ENCODE results near the gene ERCC8.

The ERCC8 gene

DNA sequence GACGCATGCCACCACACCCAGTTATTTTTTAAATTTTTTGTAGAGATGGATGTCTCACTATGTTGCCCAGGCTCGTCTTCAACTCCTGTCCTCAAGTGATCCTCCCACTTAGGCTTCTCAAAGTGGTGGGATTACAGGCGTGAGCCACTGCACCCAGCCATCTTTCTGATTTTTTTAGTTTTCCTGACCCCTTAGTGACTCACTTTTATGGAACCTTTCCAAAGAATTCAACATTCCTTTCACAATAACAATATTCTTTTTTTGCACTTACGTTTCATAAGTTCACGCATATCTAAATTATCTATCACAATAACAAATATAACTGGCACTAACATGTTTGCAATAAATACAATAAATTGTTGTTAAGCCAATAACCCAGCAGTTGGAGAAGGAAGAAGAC lies 109.3 kb downstream of the ERCC8 start:
- no peak overlapping the region for H3K9ac ChIP-seq (ENCODE audit: low read depth, low read length, poor library complexity, severe bottlenecking)
- H3F3A ChIP-seq (ENCODE audit: low read depth), result no peaks in the 10 kb centered on the region
- H3K79me2 ChIP-seq (ENCODE audit: insufficient read depth, low read length), result no peaks in the 10 kb centered on the region
- no peaks in the 10 kb centered on the region for H3K4me1 ChIP-seq (ENCODE audit: insufficient read depth, low read length, poor library complexity, severe bottlenecking)
- H3K36me3 ChIP-seq (ENCODE audit: insufficient read depth, low read length), result no peaks in the 10 kb centered on the region
- H3K9me3 ChIP-seq (ENCODE audit: insufficient read depth, low read depth, low read length), result no peaks in the 10 kb centered on the region
- no peak overlapping the region for H3K4me3 ChIP-seq (ENCODE audit: low read length, poor library complexity, severe bottlenecking)
- no peak overlapping the region for H3K4me2 ChIP-seq (ENCODE audit: low read depth, low read length, poor library complexity, severe bottlenecking)
- H2AFZ ChIP-seq (ENCODE audit: low read length), result no peak overlapping the region
- no peaks in the 10 kb centered on the region for H3K9me2 ChIP-seq (replicated peaks; ENCODE audit: low read depth, low read length)
- H4K20me1 ChIP-seq (ENCODE audit: insufficient read depth, low read length, poor library complexity, severe bottlenecking), result no peaks in the 10 kb centered on the region
- TF ChIP-seq EZH2phosphoT487 (IDR thresholded peaks at IDR 0.05; ENCODE audit: borderline replicate concordance), result no peak
- TF ChIP-seq, protein P1, sequence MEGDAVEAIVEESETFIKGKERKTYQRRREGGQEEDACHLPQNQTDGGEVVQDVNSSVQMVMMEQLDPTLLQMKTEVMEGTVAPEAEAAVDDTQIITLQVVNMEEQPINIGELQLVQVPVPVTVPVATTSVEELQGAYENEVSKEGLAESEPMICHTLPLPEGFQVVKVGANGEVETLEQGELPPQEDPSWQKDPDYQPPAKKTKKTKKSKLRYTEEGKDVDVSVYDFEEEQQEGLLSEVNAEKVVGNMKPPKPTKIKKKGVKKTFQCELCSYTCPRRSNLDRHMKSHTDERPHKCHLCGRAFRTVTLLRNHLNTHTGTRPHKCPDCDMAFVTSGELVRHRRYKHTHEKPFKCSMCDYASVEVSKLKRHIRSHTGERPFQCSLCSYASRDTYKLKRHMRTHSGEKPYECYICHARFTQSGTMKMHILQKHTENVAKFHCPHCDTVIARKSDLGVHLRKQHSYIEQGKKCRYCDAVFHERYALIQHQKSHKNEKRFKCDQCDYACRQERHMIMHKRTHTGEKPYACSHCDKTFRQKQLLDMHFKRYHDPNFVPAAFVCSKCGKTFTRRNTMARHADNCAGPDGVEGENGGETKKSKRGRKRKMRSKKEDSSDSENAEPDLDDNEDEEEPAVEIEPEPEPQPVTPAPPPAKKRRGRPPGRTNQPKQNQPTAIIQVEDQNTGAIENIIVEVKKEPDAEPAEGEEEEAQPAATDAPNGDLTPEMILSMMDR (conservative IDR thresholded peaks at IDR 0.05; ENCODE audit: low read length), result no peak
- H3K27me3 ChIP-seq (ENCODE audit: insufficient read depth, low read length, poor library complexity, severe bottlenecking), result no peaks in the 10 kb centered on the region

DNA sequence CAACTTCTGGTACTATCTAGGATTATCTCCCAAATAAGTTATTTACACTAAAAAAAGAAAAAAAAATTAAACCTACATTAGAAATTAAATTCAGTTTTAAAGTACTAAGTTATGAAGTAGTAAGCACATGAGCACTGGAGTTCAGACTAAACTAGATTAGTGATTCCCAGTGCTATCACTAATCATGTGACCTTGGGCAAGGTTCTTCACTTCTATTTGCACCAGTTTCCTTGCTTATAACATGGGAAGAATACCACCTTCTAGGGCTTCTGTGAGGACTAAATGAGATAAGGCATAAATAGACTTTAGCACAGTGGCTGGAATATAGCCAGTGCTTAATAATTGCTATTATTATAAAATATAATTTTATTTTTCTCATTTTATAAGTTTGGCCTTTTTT lies 111.3 kb downstream of the ERCC8 start:
- Histone ChIP-seq H3K27me3 (ENCODE audit: insufficient read depth, low read length, poor library complexity, severe bottlenecking) (no peaks in the 10 kb centered on the region), H3F3A (ENCODE audit: low read depth) (no peaks in the 10 kb centered on the region), H3K9ac (ENCODE audit: low read depth, low read length, poor library complexity, severe bottlenecking) (no peak overlapping the region), H3K4me2 (ENCODE audit: low read depth, low read length, poor library complexity, severe bottlenecking) (no peak overlapping the region), H3K4me1 (ENCODE audit: insufficient read depth, low read length, poor library complexity, severe bottlenecking) (no peaks in the 10 kb centered on the region), H3K9me3 (ENCODE audit: insufficient read depth, low read depth, low read length) (no peaks in the 10 kb centered on the region), H2AFZ (ENCODE audit: low read length) (no peak overlapping the region), H4K20me1 (ENCODE audit: insufficient read depth, low read length, poor library complexity, severe bottlenecking) (no peaks in the 10 kb centered on the region), H3K79me2 (ENCODE audit: insufficient read depth, low read length) (no peaks in the 10 kb centered on the region), H3K9me2 (replicated peaks; ENCODE audit: low read depth, low read length) (no peaks in the 10 kb centered on the region), H3K36me3 (ENCODE audit: insufficient read depth, low read length) (no peaks in the 10 kb centered on the region), H3K4me3 (ENCODE audit: low read length, poor library complexity, severe bottlenecking) (no peak overlapping the region)
- TF ChIP-seq EZH2phosphoT487 (IDR thresholded peaks at IDR 0.05; ENCODE audit: borderline replicate concordance), result no peak
- TF ChIP-seq, protein P1 (conservative IDR thresholded peaks at IDR 0.05; ENCODE audit: low read length), result no peak

DNA sequence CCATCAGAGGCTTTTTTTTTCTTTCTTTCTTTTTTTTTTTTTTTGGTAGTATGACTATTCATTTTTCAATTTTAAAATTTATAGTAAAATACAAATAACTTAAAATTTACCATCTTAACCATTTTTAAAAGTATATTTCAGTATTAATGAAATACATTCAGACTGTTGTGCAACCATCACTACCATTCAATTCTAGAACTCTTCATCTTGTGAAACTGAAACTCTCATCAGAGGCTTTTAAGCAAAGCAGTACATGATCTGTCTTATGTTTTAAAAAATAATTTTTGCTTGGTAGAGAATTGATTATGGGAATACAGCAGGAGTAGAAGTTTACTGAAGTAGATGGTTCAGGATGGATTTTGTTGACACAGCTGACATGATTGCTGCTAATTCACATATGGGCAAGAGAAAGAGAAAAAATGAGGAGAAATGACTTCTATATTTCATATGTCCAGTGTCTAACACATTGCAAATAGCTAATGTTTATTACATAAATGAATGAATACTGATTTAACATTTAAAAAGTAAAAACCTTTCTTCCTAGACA lies 114.2 kb downstream of the ERCC8 start:
- Histone ChIP-seq H3K36me3 (ENCODE audit: insufficient read depth, low read length) (no peaks in the 10 kb centered on the region), H4K20me1 (ENCODE audit: insufficient read depth, low read length, poor library complexity, severe bottlenecking) (no peaks in the 10 kb centered on the region), H3K9me3 (ENCODE audit: insufficient read depth, low read depth, low read length) (no peaks in the 10 kb centered on the region), H3K4me3 (ENCODE audit: low read length, poor library complexity, severe bottlenecking) (no peak overlapping the region), H2AFZ (ENCODE audit: low read length) (no peak overlapping the region), H3K4me1 (ENCODE audit: insufficient read depth, low read length, poor library complexity, severe bottlenecking) (no peaks in the 10 kb centered on the region), H3K4me2 (ENCODE audit: low read depth, low read length, poor library complexity, severe bottlenecking) (no peak overlapping the region), H3K9ac (ENCODE audit: low read depth, low read length, poor library complexity, severe bottlenecking) (no peak overlapping the region), H3K9me2 (replicated peaks; ENCODE audit: low read depth, low read length) (no peaks in the 10 kb centered on the region), H3K27me3 (ENCODE audit: insufficient read depth, low read length, poor library complexity, severe bottlenecking) (no peaks in the 10 kb centered on the region), H3F3A (ENCODE audit: low read depth) (no peaks in the 10 kb centered on the region), H3K79me2 (ENCODE audit: insufficient read depth, low read length) (no peaks in the 10 kb centered on the region)
- TF ChIP-seq, protein P1 (conservative IDR thresholded peaks at IDR 0.05; ENCODE audit: low read length), result no peak
- no peak for TF ChIP-seq EZH2phosphoT487 (IDR thresholded peaks at IDR 0.05; ENCODE audit: borderline replicate concordance)
